ENCODE measurements around the gene FAM219B.

DNA sequence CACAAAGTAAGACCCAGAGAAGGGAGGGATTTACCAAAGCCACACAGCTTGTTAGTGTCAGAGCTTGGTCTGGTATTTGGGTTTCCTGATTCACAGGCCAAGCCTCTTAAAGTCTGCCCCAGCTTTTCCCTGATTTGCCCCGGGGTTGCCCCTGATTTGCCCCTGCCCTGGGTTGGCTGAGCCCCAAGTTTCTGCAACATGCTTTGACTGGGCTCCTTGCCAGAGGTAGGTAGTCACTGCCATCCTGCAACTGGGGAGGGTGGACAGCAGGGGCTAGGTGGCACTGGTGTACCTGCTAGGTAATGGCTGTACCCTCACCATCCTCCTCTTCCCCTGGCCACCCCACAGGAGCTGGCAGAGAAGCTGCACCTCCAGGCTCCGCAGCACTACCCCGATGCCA lies 14.3 kb downstream of the FAM219B start:
- no peak for TF ChIP-seq POLR2A (IDR thresholded peaks at IDR 0.05)
- TF ChIP-seq, protein P1, sequence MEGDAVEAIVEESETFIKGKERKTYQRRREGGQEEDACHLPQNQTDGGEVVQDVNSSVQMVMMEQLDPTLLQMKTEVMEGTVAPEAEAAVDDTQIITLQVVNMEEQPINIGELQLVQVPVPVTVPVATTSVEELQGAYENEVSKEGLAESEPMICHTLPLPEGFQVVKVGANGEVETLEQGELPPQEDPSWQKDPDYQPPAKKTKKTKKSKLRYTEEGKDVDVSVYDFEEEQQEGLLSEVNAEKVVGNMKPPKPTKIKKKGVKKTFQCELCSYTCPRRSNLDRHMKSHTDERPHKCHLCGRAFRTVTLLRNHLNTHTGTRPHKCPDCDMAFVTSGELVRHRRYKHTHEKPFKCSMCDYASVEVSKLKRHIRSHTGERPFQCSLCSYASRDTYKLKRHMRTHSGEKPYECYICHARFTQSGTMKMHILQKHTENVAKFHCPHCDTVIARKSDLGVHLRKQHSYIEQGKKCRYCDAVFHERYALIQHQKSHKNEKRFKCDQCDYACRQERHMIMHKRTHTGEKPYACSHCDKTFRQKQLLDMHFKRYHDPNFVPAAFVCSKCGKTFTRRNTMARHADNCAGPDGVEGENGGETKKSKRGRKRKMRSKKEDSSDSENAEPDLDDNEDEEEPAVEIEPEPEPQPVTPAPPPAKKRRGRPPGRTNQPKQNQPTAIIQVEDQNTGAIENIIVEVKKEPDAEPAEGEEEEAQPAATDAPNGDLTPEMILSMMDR (IDR thresholded peaks at IDR 0.05 in 4 of 5, conservative IDR thresholded peaks at IDR 0.05 in 1 of 5), result no peak

Measured in gastrocnemius medialis (tissue), 4 donors.